Neuron (in vitro differentiated cells): ENCODE results near the gene AQP12B.

Experiments used
- H2AFZ ChIP-seq: one replicate; pipeline ENCODE4 v1.6.1; 2013; ENCODE audit warnings: low read depth, mild to moderate bottlenecking, inconsistent platforms, low read length, moderate library complexity
- H3K27me3 ChIP-seq: one replicate; pipeline ENCODE4 v1.6.1; 2013; ENCODE audit warnings: low read length; ENCODE audit not compliant: insufficient read depth
- H3K36me3 ChIP-seq: one replicate; pipeline ENCODE4 v1.6.1; 2013; ENCODE audit warnings: low read length; ENCODE audit not compliant: insufficient read depth
- H3K4me1 ChIP-seq: one replicate; pipeline ENCODE4 v1.6.1; 2013; ENCODE audit warnings: low read length; ENCODE audit not compliant: insufficient read depth
- H3K4me3 ChIP-seq: 2 replicates; pipeline ENCODE4 v1.5.1; 2013; ENCODE audit warnings: mild to moderate bottlenecking, low read length, moderate library complexity
- H3K9me3 ChIP-seq: one replicate; pipeline ENCODE4 v1.6.1; 2013; ENCODE audit warnings: low read length

AQP12B gene

GRCh38 chr2:240722796-240723735 lies 40.4 kb upstream of the AQP12B start:
- H2AFZ ChIP-seq: no peak overlapping the region
- no peak overlapping the region for H3K4me3 ChIP-seq
- no peaks in the 10 kb centered on the region for H3K9me3 ChIP-seq
- H3K4me1 ChIP-seq: no peaks in the 10 kb centered on the region
- no peaks in the 10 kb centered on the region for H3K27me3 ChIP-seq
- peaks cover 64% of the 10 kb centered on the region for H3K36me3 ChIP-seq

GRCh38 chr2:240722376-240722775 lies 39.7 kb upstream of the AQP12B start:
- H3K36me3 ChIP-seq: peaks cover 70% of the 10 kb centered on the region
- H2AFZ ChIP-seq: no peak overlapping the region

GRCh38 chr2:240721596-240722180 lies 39.0 kb upstream of the AQP12B start:
- H3K9me3 ChIP-seq: no peaks in the 10 kb centered on the region
- peaks cover 73% of the 10 kb centered on the region for H3K36me3 ChIP-seq
- no peaks in the 10 kb centered on the region for H3K4me1 ChIP-seq

More at GRCh38 chr2:240722376-240722775, 39.7 kb upstream of the AQP12B start:
- H3K4me3 ChIP-seq: no peak overlapping the region
- H3K4me1 ChIP-seq: no peaks in the 10 kb centered on the region
- H3K27me3 ChIP-seq: no peaks in the 10 kb centered on the region
- H3K9me3 ChIP-seq: no peaks in the 10 kb centered on the region

GRCh38 chr2:240720686-240721595 lies 38.3 kb upstream of the AQP12B start:
- H3K4me1 ChIP-seq: no peaks in the 10 kb centered on the region
- peaks cover 71% of the 10 kb centered on the region for H3K36me3 ChIP-seq
- H3K27me3 ChIP-seq: no peaks in the 10 kb centered on the region
- H2AFZ ChIP-seq: no peak overlapping the region
- no peak overlapping the region for H3K4me3 ChIP-seq
- no peaks in the 10 kb centered on the region for H3K9me3 ChIP-seq

More at GRCh38 chr2:240721596-240722180, 39.0 kb upstream of the AQP12B start:
- no peaks in the 10 kb centered on the region for H3K27me3 ChIP-seq
- no peak overlapping the region for H3K4me3 ChIP-seq
- no peak overlapping the region for H2AFZ ChIP-seq

DNA sequence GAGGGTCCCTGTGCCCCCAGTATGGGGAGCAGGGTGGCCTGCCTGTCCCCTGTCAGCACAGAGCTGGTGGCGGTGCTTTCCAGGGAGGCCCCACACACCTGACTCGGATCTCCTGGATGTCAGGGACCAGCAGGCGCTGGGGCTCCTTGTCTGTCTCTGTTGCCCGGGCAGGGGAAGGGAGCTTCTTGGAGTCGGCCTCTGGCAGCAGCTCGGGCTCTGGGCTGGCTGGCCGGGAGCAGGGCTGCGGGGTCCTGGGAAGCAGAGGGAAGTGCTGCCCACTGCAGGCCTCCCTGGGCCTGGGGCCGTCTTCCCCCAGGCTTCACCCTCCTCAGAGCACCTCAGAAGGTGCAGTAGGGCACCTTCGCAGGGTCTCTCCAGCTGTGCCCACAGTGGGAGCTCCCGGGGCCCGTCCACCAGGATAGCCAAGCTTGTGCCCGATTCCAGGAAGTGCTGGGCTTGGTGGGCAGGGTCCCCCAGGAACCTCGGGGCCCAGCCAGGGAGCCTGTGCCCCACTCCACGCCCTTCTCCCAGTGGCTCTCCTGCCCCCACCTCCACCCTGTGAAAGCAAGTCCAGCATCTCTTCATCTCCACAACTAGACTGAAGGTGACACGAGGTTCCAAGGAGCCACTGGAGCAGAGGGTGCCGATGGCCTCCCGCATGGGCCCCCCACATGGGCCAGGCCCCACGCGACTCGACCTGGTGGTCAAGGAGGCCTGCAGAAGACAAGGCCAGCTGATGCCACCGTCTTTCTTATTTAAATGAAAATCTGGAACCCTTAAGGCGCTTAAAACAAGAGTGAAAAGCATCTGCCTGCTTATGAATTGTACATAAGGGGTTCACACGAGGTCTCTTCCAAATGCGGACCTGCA lies 37.2 kb upstream of the AQP12B start:
- Histone ChIP-seq H3K9me3 (no peaks in the 10 kb centered on the region), H3K27me3 (no peaks in the 10 kb centered on the region), H3K4me3 (no peak overlapping the region), H3K4me1 (no peaks in the 10 kb centered on the region), H2AFZ (no peak overlapping the region), H3K36me3 (peaks cover 61% of the 10 kb centered on the region)

DNA sequence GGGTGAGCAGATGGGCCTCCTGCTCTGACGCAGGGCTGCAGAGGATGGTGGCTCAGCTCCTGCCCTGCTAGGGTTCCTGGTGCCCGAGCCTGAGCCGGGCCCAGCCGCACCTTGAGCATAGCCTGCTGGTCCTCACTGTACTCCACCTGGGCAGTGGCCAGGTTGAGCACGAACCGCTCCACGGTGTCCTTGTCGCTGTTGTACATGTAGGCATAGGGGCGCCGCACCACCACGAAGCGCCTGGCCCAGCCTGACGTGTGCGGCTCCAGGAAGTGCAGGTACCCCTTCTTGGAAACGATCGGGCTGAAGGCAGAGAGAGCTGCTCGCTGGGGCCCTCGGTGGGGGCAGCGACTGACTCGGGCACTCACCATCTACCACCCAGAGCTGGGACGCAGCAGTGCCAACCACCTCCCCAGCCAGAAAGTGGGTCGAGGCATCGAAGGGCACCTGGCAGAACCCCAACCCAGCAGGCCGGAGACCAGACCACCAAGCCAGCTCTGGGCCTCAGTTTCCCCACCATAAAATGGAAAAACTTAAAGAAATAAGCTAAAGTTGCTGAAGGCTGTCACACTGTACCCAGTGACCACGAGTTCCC lies 36.3 kb upstream of the AQP12B start:
- H3K9me3 ChIP-seq: no peaks in the 10 kb centered on the region
- no peak overlapping the region for H2AFZ ChIP-seq
- H3K4me1 ChIP-seq: no peaks in the 10 kb centered on the region
- no peaks in the 10 kb centered on the region for H3K27me3 ChIP-seq
- peaks cover 55% of the 10 kb centered on the region for H3K36me3 ChIP-seq
- no peak overlapping the region for H3K4me3 ChIP-seq

DNA sequence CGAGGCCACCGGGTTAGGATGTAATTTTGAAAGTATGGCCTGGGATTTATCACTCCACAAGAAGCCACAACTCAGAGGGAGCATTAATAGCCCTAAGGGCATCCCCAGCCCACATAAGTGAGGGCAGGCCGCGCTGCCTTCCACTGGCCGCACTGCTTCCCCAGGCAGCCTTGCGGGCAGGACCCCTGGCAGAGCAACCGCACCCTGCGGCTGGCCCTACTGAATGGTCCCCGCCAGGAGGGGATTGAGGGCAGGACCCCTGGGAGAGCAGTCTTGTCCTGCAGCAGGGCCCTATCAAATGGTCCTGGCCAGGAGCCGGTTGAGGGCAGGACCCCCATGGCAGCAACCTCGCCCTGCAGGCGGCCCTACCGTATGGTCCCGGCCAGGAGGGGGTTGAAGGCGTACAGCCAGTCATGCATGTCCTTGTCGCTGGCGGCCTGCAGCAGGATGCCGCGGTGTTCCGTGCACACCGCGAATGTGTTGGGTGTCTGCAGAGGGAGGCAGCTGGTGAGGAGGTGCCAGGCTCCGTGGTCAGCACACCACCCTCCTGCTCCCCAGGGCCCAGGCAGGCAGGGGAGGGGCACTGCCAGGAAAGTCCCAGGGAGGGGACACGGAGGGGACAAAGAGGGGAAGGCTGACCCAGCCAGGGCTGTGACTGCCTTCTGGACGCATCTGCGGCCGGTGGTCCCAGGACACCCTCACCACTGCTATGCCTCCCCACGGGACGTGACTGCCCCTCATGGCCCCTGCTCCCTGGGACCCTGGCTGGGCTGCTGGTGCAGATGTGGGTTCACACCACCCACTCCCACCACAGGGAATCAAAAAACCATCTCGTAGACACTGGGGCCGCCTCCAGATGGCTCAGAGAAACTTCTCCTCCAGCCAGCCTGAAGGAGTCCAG lies 35.2 kb upstream of the AQP12B start:
- H2AFZ ChIP-seq: no peak overlapping the region
- H3K4me1 ChIP-seq: no peaks in the 10 kb centered on the region
- H3K4me3 ChIP-seq: no peak overlapping the region
- no peaks in the 10 kb centered on the region for H3K9me3 ChIP-seq
- H3K27me3 ChIP-seq: no peaks in the 10 kb centered on the region
- H3K36me3 ChIP-seq: peaks cover 46% of the 10 kb centered on the region

DNA sequence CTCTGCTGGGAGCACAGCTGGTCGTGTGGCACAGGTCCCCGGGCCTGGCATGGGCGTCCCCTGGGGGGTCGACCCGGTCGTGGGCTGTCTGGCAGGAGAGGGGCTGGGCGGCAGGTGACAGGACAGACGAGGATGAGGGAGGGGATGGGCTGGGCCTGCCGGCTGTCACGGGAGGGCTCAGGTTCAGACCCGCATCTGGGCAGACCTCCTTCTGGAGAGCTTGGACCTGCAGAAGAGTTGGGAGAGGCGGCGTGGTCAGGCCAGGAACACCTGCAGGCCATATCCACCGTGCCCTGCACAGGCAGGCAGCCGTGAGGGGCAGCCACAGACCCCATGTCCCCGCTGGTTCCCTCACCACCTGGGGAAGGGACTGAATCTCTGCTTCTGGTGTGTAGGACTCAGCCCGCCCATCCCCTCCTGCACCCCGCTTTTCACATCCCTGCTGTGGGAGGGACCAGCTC lies 34.5 kb upstream of the AQP12B start:
- Histone ChIP-seq H3K4me1 (no peaks in the 10 kb centered on the region), H3K27me3 (no peaks in the 10 kb centered on the region), H2AFZ (no peak overlapping the region), H3K4me3 (no peak overlapping the region), H3K9me3 (no peaks in the 10 kb centered on the region), H3K36me3 (peaks cover 41% of the 10 kb centered on the region)

DNA sequence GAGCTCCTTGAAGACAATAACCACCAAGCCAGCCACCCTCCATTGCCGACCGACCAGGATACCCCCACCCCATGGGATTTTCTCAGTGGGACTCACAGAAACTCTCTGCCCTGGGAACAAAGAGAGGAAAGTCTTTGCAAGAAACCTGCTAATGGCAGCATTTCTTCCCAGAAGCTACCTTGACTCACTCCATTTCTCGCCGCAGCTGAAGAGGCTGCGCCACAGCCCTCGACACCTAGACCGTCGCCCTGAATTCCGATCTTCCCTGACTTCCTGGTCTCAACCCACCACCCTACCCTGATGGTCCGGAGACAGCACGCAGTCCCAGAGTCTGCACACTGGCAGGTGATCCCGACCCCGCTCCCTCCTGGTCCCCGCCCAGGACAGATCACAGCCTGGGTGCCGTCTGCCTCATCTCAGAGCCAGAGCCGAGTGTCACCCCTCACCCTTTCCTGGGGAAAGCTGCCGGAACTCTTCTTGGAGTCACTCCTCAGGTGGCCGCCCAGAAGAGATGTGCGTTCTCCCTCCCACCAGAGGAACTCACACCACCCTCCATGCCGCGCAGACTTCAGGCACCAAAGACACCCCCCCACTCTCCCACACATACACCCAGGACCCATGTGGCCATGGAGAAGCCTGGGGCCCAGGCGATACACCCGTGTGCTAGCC lies 33.6 kb upstream of the AQP12B start:
- no peaks in the 10 kb centered on the region for H3K27me3 ChIP-seq
- no peaks in the 10 kb centered on the region for H3K4me1 ChIP-seq
- H3K36me3 ChIP-seq: peaks cover 33% of the 10 kb centered on the region
- no peak overlapping the region for H3K4me3 ChIP-seq
- no peak overlapping the region for H2AFZ ChIP-seq
- no peaks in the 10 kb centered on the region for H3K9me3 ChIP-seq

- no peak overlapping the region for H2AFZ ChIP-seq
- H3K4me3 ChIP-seq: no peak overlapping the region
- H3K36me3 ChIP-seq: peaks cover 27% of the 10 kb centered on the region
- no peaks in the 10 kb centered on the region for H3K27me3 ChIP-seq
- no peaks in the 10 kb centered on the region for H3K4me1 ChIP-seq
- no peaks in the 10 kb centered on the region for H3K9me3 ChIP-seq
Observed at GRCh38 chr2:240714747-240715725, 32.4 kb upstream of the AQP12B start.
